HepG2 (cell line): ENCODE measurements around the gene PPP1R1B. TPM values are rescaled to one million over a fixed set of nuclear protein-coding genes. Genes with fewer than 3 reads are reported as not detected.

Source experiments
- AGO2 ChIP-seq: fragments of 200-400 bp; formaldehyde crosslinking; optimal IDR thresholded peaks from 2 replicates; pipeline ENCODE3; 2017; ENCODE audit warnings: mild to moderate bottlenecking, low read depth, low read length, moderate library complexity
- ATF1 ChIP-seq: IDR thresholded peaks from 2 replicates; pipeline ENCODE4 v1.6.1; 2016; ENCODE audit warnings: mild to moderate bottlenecking, control low read depth
- BCL6 ChIP-seq: IDR thresholded peaks from 2 replicates; pipeline ENCODE4 v1.6.1; 2016; ENCODE audit warnings: missing genetic modification reagents, missing compliant biosample characterization
- DMTF1 ChIP-seq: sonication (generic); formaldehyde crosslinking; IDR thresholded peaks from 2 replicates; pipeline ENCODE4 v1.4.0; 2020; ENCODE audit warnings: mild to moderate bottlenecking, missing genetic modification reagents
- ETS1 ChIP-seq: sonication (generic); formaldehyde crosslinking; IDR thresholded peaks from 2 replicates; pipeline ENCODE4 v1.4.0; 2020; ENCODE audit warnings: missing genetic modification reagents
- HMGXB3 ChIP-seq: sonication (generic); formaldehyde crosslinking; IDR thresholded peaks from 2 replicates; pipeline ENCODE4 v1.4.0; 2020; ENCODE audit warnings: missing genetic modification reagents, borderline replicate concordance
- KDM1A ChIP-seq: IDR thresholded peaks from 2 replicates; pipeline ENCODE4 v1.6.1; 2016; ENCODE audit warnings: missing compliant biosample characterization
- MLX ChIP-seq: IDR thresholded peaks from 2 replicates; pipeline ENCODE4 v1.6.1; 2016
- MXD4 ChIP-seq: IDR thresholded peaks from 2 replicates; pipeline ENCODE4 v1.6.1; 2016; ENCODE audit warnings: mild to moderate bottlenecking, missing biosample characterization, missing genetic modification reagents
- PRDM10 ChIP-seq: sonication (generic); formaldehyde crosslinking; IDR thresholded peaks from 2 replicates; pipeline ENCODE4 v1.4.0; 2020; ENCODE audit warnings: low read depth, missing genetic modification reagents
- RELA ChIP-seq: sonication (generic); formaldehyde crosslinking; IDR thresholded peaks from 2 replicates; pipeline ENCODE4 v1.4.0; 2020; ENCODE audit warnings: missing genetic modification reagents
- ZNF510 ChIP-seq: sonication (generic); formaldehyde crosslinking; IDR thresholded peaks from 2 replicates; pipeline ENCODE4 v1.4.0; 2020; ENCODE audit warnings: low read depth, mild to moderate bottlenecking, missing genetic modification reagents
- ZNF513 ChIP-seq: sonication (generic); formaldehyde crosslinking; conservative IDR thresholded peaks from 2 replicates; pipeline ENCODE4 v1.5.0; 2020; ENCODE audit warnings: missing genetic modification reagents
- ZNF772 ChIP-seq: sonication (generic); formaldehyde crosslinking; IDR thresholded peaks from 2 replicates; pipeline ENCODE4 v1.5.0; 2020; ENCODE audit warnings: mild to moderate bottlenecking, missing genetic modification reagents
- polyA plus RNA-seq, 8 experiments: library from polyadenylated mRNA; depleted of rRNA in 3 of 8; stranded (reverse) in 7 of 8; unstranded in 1 of 8; fragments of >200 nt; fragmentation: Illumina TruSeq in 4 of 8; extraction: Trizol in 4 of 8; gene quantifications; 2 replicates each; pipeline versions ENCODE4 v1.2.1 to v1.2.3, GENCODE V29; 2011 to 2016; ENCODE audit warnings: low read depth in 4 of 8, missing spikeins in 1 of 8, mixed read lengths in 1 of 8; ENCODE audit not compliant: insufficient read depth in 1 of 8
- total RNA-seq, 5 experiments: library from RNA; depleted of rRNA; stranded (reverse); fragments of >200 nt; fragmentation: Illumina TruSeq; extraction: Trizol; gene quantifications; 2 replicates each; pipeline ENCODE4 v1.2.3, GENCODE V29; 2016; ENCODE audit warnings: low read depth in 1 of 5

PPP1R1B gene
- total and polyA plus RNA-seq, 2 of the 13 experiments (the other 11 are each of a cell fraction or from before 2014, with no cell fraction given): 0.08 TPM; not detected in 1

- no peak for TF ChIP-seq PRDM10 (CRISPR knock-in tag)
- peak; percentile 62; the same call in 1 of the 2 replicates for TF ChIP-seq MXD4
- no peak for TF ChIP-seq RELA (CRISPR knock-in tag)
- peak; percentile 88; the same call in 1 of the 2 replicates for TF ChIP-seq ZNF772 (CRISPR knock-in tag)
- no peak for TF ChIP-seq KDM1A
- no peak for TF ChIP-seq ZNF513 (CRISPR knock-in tag)
- TF ChIP-seq MLX (CRISPR knock-in tag): no peak
- no peak for TF ChIP-seq ZNF510 (CRISPR knock-in tag)
- peak; percentile 45; the same call in 1 of the 2 replicates for TF ChIP-seq HMGXB3 (CRISPR knock-in tag)
- TF ChIP-seq AGO2: peak; percentile 87
- no peak for TF ChIP-seq DMTF1
- no peak for TF ChIP-seq ATF1 (CRISPR knock-in tag)
- TF ChIP-seq BCL6 (CRISPR knock-in tag): no peak
- TF ChIP-seq ETS1 (CRISPR knock-in tag): no peak
Measured at GRCh38 chr17:39671651-39672521, 45.1 kb downstream of the PPP1R1B start (continued).
